Pancreas (tissue), 10 donors: ENCODE measurements around the gene R3HDM1. TPM values are rescaled to one million over a fixed set of nuclear protein-coding genes. Genes with fewer than 3 reads are reported as not detected.
"Not testable (repeated sequence)": the region's sequence is repeated elsewhere in the genome, so short reads cannot be mapped to it uniquely, and the experiment has no call there.

Source experiments
- ATAC-seq, 4 donors: fragments of 200-7000 bp; cut with Tn5 transposase; one replicate each; pipeline versions ENCODE4 v1.8.0 to v1.9.1; 2020; ENCODE audit warnings: mild to moderate bottlenecking in 4 of 4, moderate library complexity in 4 of 4
- DNase-seq, 6 donors: peaks; one replicate each; pipeline ENCODE4 v3.0.0-alpha.2; 2020
- FAIRE-seq: peaks from 2 replicates; lab custom pipeline; 2012; peaks lifted over from hg19 to GRCh38; lab: Jason Lieb, UNC
- H3K27ac ChIP-seq, 4 donors: fragments of 200-600 bp; sonication (generic); 1 replicate in 3 of 4; 2 replicates in 1 of 4; pipeline versions ENCODE4 v1.5.0 to v1.8.0; 2020
- H3K27me3 ChIP-seq, 4 donors: fragments of 200-600 bp; one replicate each; pipeline ENCODE4 v1.8.0; 2021
- H3K36me3 ChIP-seq, 3 donors: fragments of 200-600 bp; sonication (generic) in 1 of 3; one replicate each; pipeline versions ENCODE4 v1.5.0 to v1.8.0; 2020 to 2021
- H3K4me1 ChIP-seq, 3 donors: fragments of 200-600 bp; one replicate each; pipeline ENCODE4 v1.8.0; 2021
- H3K4me3 ChIP-seq, 4 donors: fragments of 200-600 bp; sonication (generic) in 2 of 4; one replicate each; pipeline versions ENCODE4 v1.5.0 to v1.8.0; 2020 to 2021
- H3K9me3 ChIP-seq, 4 donors: fragments of 200-600 bp; one replicate each; pipeline ENCODE4 v1.8.0; 2021
- CTCF ChIP-seq, 4 donors: fragments of 200-600 bp; sonication (generic) in 3 of 4; IDR thresholded peaks; one replicate each; pipeline versions ENCODE4 v1.5.0 to v1.8.0; 2021; ENCODE audit warnings: antibody characterized with exemption in 4 of 4
- WGBS, 2 donors: extraction: QIAGEN DNeasy Blood & Tissue Kit; methylation state at CpG; one replicate each; pipeline ENCODE4 v1.1.7; 2013; 5-methylcytosine and 5-hydroxymethylcytosine counted together
- intact Hi-C, 3 donors: fragments of 100-400 bp; cut with DNase I; formaldehyde crosslinking; loops; one replicate each; pipeline versions ENCODE4 v1.11.1 to v1.14.2; 2022
- polyA plus RNA-seq, 2 donors: library from polyadenylated mRNA; stranded (reverse); fragments of 200-250 nt; gene quantifications; one replicate each; pipeline ENCODE4 v1.2.3, GENCODE V29; 2013
- total RNA-seq, 6 donors: library from RNA; stranded (reverse); fragmentation: NEBNext Ultra II Directional in 4 of 6; extraction: Animal tissue kit (Norgen Biotek cat#: 25700) in 4 of 6; gene quantifications; one replicate each; pipeline versions ENCODE4 v1.2.1 to v1.2.4, GENCODE V29; 2021 to 2023
- donor health status: healthy with polysubstance abuse.
- donor health status: DM: no; HTN: no; CAD: no; lungs with moderate emphysema.
- donor health status: DM: no; HTN: no; CAD: no.
- donor health status: control.
- donor health status: control.
- donor health status: Bipolar disorder and iron deficiency.
- donor health status: DM: yes; HTN: yes; CAD: no.
- donor health status: DM: no; HTN: no; CAD: no.
- donor health status: DM: no; HTN: no; CAD: no.
- donor health status: DM: yes; HTN: yes; CAD: no.

R3HDM1 gene
- total and polyA plus RNA-seq, 8 donors = 6.8 to 16.0 (median 10.9) TPM

GRCh38 chr2:135651717-135652116 lies 120.4 kb downstream of the R3HDM1 start:
- Histone ChIP-seq H3K36me3 (no peaks in the 10 kb centered on the region), H3K27me3 (no peaks in the 10 kb centered on the region), H3K4me3 (no peak overlapping the region), H3K4me1 (no peaks in the 10 kb centered on the region), H3K9me3 (no peaks in the 10 kb centered on the region), H3K27ac (no peak overlapping the region)
- TF ChIP-seq CTCF (IDR thresholded peaks at IDR 0.05) = no peak
- intact Hi-C loops = no loop called here
- WGBS, 2 donors = 98 to 100% methylated on average over 3 of the region's 3 CpGs
- FAIRE-seq (no peak), DNase-seq (no peak), ATAC-seq (no peak)

GRCh38 chr2:135654239-135654638 lies 123.0 kb downstream of the R3HDM1 start:
- H3K9me3 ChIP-seq, FAIRE-seq, DNase-seq, H3K4me1 ChIP-seq, ATAC-seq, H3K27me3 ChIP-seq, H3K27ac ChIP-seq, H3K36me3 ChIP-seq, intact Hi-C loops, H3K4me3 ChIP-seq: not testable (repeated sequence)
- 91 to 97% methylated on average over 5 of the region's 5 CpGs for whole genome bisulfite sequencing, 2 donors

GRCh38 chr2:135657806-135658582 lies 126.7 kb downstream of the R3HDM1 start:
- FAIRE-seq (no peak), ATAC-seq (no peak), DNase-seq (no peak)
- Histone ChIP-seq H3K9me3 (no peaks in the 10 kb centered on the region), H3K27me3 (no peaks in the 10 kb centered on the region), H3K4me3 (no peak overlapping the region), H3K36me3 (peaks cover 0 to 9% (median 0%) of the 10 kb centered on the region in 3 donors), H3K27ac (no peak overlapping the region), H3K4me1 (no peaks in the 10 kb centered on the region)
- intact Hi-C loops = no loop called here
- TF ChIP-seq CTCF (IDR thresholded peaks at IDR 0.05) = no peak
- 91 to 96% methylated on average over 12 of the region's 12 CpGs for WGBS, 2 donors

GRCh38 chr2:135662088-135662487 lies 130.8 kb downstream of the R3HDM1 start:
- TF ChIP-seq CTCF (IDR thresholded peaks at IDR 0.05) = no peak
- 73 to 87% methylated on average over 1 of the region's 1 CpG for WGBS, 2 donors
- H3K9me3 ChIP-seq = no peaks in the 10 kb centered on the region
- FAIRE-seq (no peak), ATAC-seq (no peak), DNase-seq (no peak)
- H3K27me3 ChIP-seq = no peaks in the 10 kb centered on the region
- H3K27ac ChIP-seq = no peak overlapping the region
- H3K36me3 ChIP-seq = peaks cover 0 to 9% (median 0%) of the 10 kb centered on the region in 3 donors
- no peak overlapping the region for H3K4me3 ChIP-seq
- intact Hi-C loops = no loop called here
- H3K4me1 ChIP-seq = peaks cover 0 to 1% (median 0%) of the 10 kb centered on the region in 3 donors

- Histone ChIP-seq H3K36me3 (peaks cover 0 to 9% (median 0%) of the 10 kb centered on the region in 3 donors), H3K4me3 (no peak overlapping the region), H3K27ac (no peak overlapping the region), H3K9me3 (no peaks in the 10 kb centered on the region), H3K27me3 (no peaks in the 10 kb centered on the region), H3K4me1 (peaks cover 0 to 4% (median 0%) of the 10 kb centered on the region in 3 donors)
- FAIRE-seq = no peak
- no peak for ATAC-seq
- no peak for TF ChIP-seq CTCF (IDR thresholded peaks at IDR 0.05)
- no peak for DNase-seq
- intact Hi-C loops = no loop called here
These were observed 131.9 kb downstream of the R3HDM1 start for GRCh38 chr2:135663148-135663700.
